ENCODE measurements around the gene MRPL48. TPM values are rescaled to one million over a fixed set of nuclear protein-coding genes. Genes with fewer than 3 reads are reported as not detected.

The MRPL48 gene
- total RNA-seq, 1 donor from 2014 or later = 35.6 TPM

DNA sequence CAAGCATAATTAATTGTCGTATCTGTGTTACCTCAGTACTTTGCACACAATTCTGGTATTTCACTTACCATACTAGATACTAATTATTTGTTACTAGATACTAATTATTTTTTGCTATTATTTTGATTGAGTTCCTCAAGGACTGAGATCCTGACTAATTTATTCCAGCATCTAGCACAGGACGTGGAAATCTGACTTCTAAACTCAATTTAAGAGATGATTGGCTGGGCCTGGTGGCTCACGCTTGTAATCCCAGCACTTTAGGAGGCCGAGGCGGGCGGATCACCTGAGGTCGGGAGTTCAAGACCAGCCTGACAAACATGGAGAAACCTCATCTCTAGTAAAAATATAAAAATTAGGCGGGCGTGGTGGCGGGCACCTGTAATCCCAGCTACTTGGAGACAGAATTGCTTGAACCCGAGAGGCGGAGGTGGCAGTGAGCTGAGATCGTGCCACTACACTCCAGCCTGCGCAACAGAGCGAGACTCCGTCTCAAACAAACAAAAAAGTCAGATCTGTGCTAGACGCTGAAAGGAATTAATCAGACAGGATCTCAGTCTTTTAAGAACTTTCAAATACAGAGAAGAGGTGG, 527 bp upstream of the MRPL48 start:
- H3K9me3 ChIP-seq (replicated peaks) = no peaks in the 10 kb centered on the region
- no peaks in the 10 kb centered on the region for H3K36me3 ChIP-seq
- peak overlapping the region; percentile 76 for H3K4me3 ChIP-seq
- no peaks in the 10 kb centered on the region for H3K27me3 ChIP-seq (ENCODE audit: low read depth)
- intact Hi-C loops (cut with micrococcal nuclease) = no loop called here
- TF ChIP-seq, protein P1, sequence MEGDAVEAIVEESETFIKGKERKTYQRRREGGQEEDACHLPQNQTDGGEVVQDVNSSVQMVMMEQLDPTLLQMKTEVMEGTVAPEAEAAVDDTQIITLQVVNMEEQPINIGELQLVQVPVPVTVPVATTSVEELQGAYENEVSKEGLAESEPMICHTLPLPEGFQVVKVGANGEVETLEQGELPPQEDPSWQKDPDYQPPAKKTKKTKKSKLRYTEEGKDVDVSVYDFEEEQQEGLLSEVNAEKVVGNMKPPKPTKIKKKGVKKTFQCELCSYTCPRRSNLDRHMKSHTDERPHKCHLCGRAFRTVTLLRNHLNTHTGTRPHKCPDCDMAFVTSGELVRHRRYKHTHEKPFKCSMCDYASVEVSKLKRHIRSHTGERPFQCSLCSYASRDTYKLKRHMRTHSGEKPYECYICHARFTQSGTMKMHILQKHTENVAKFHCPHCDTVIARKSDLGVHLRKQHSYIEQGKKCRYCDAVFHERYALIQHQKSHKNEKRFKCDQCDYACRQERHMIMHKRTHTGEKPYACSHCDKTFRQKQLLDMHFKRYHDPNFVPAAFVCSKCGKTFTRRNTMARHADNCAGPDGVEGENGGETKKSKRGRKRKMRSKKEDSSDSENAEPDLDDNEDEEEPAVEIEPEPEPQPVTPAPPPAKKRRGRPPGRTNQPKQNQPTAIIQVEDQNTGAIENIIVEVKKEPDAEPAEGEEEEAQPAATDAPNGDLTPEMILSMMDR (IDR thresholded peaks at IDR 0.05; ENCODE audit: borderline replicate concordance) = no peak
- peak overlapping the region; percentile 96 for H3K27ac ChIP-seq (replicated peaks)
- no peak for DNase-seq
- H3K4me1 ChIP-seq = peaks cover 20% of the 10 kb centered on the region

DNA sequence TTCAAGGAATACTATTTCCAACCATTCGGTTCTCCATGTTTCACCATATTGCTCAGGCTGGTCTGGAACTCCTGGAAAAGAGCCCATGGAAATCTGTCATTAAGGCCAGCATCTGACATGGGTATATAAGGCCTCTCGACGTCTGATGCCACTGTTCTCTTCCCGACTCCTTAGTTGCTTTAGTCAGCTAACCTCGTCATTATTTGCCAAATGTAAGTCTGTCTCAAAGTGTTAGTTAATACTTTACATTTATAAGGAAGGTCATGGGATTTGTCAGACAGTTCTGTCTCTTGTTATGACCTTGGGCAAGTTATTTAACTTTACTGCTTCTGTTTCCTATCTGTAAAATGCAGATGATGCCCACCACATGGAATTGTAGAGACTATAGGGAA, 1.6 kb downstream of the MRPL48 start:
- Histone ChIP-seq H3K27ac (replicated peaks) (peak overlapping the region; percentile 96), H3K4me3 (no peak overlapping the region), H3K9me3 (replicated peaks) (no peaks in the 10 kb centered on the region), H3K36me3 (no peaks in the 10 kb centered on the region), H3K4me1 (peaks cover 20% of the 10 kb centered on the region), H3K27me3 (ENCODE audit: low read depth) (no peaks in the 10 kb centered on the region)
- TF ChIP-seq, protein P1 (IDR thresholded peaks at IDR 0.05; ENCODE audit: borderline replicate concordance) = no peak
- intact Hi-C loops (cut with micrococcal nuclease) = no loop called here
- DNase-seq = no peak

DNA sequence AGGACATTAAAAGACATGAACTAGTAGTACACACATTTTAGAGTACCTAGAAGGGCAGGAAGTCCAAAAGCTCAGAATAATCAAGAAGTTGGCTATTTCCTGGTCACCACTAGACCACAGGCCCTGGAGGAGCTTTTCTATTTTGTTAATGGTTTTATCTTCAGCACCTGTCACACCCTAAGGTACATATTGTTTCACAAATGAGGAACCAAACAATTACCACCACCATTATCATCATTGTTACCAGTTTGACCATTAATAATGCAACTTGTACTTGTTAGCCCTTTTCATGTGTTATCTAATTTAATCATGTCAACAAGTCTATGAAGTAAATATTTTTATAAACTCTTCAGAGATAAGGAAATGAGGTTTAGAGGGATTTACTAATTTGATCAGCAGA, 4.9 kb downstream of the MRPL48 start:
- TF ChIP-seq, protein P1 (IDR thresholded peaks at IDR 0.05; ENCODE audit: borderline replicate concordance) = no peak
- Histone ChIP-seq H3K4me1 (peaks cover 16% of the 10 kb centered on the region), H3K9me3 (replicated peaks) (no peaks in the 10 kb centered on the region), H3K27ac (replicated peaks) (no peak overlapping the region), H3K36me3 (peaks cover 2% of the 10 kb centered on the region), H3K27me3 (ENCODE audit: low read depth) (no peaks in the 10 kb centered on the region), H3K4me3 (no peak overlapping the region)
- no peak for DNase-seq
- intact Hi-C loops (cut with micrococcal nuclease) = no loop called here

DNA sequence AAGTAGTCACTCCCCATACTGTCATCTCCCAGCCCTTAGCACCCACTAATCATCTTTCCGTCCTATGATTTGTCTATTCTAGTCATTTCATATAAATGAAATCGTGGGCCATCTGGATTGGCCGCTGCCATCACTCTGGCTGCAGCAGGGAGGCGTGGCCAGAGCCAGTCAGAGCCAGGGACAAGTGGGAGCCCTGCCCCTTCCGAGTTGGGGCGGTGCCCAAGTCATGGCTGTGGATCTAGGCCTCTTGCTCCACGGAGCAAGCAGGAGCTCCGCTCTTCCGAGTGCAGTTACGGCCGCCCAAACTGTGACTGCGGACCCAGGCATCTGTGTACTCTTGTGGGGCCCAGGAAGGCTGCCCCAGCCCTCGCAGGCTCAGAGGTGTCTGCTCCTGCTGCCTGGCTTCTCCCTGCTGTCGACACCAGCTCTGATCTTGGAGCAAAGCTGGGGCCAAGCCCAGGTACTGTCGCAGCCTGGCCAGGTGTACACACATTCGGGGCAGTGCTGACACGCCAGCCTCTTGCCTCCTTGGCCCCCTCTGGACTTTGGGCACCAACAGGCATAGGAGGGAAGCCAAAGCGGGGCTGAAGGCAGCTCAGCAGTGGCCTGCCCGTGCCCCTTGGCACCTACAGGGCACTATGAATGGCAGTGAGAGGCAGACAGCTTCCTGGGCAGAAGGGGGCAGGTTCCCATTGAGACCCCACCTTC, 8.4 kb downstream of the MRPL48 start:
- intact Hi-C loops (cut with micrococcal nuclease) = no loop called here
- TF ChIP-seq, protein P1 (IDR thresholded peaks at IDR 0.05; ENCODE audit: borderline replicate concordance) = no peak
- peak; percentile 38 for DNase-seq
- Histone ChIP-seq H3K27me3 (ENCODE audit: low read depth) (no peaks in the 10 kb centered on the region), H3K9me3 (replicated peaks) (no peaks in the 10 kb centered on the region), H3K4me1 (peaks cover 8% of the 10 kb centered on the region), H3K4me3 (no peak overlapping the region), H3K36me3 (peaks cover 3% of the 10 kb centered on the region), H3K27ac (replicated peaks) (peak overlapping the region; percentile 52)

DNA sequence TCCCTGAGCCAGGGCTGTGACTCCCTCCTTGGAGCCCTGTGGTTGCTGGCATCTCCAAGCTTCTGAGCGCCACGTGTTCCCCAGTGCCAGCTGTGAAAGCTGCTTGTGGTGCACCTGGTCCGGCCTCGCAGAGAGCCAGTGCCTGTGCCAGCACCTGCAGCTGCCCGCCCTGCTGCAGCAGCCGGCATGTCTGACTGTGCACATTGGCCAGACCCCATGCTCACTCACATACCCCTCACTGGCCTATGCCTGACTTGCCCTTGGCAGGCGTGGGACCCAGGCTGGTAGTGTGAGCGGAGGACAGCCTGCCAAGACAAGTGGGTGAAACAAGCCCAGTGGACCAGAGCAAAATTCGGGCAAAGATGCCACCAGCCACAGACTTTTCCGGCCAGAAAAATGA, 9.8 kb downstream of the MRPL48 start:
- TF ChIP-seq, protein P1 (IDR thresholded peaks at IDR 0.05; ENCODE audit: borderline replicate concordance) = no peak
- DNase-seq = peak; percentile 53
- peak overlapping the region; percentile 28 for H3K27ac ChIP-seq (replicated peaks)

More for the DNA sequence above, 9.8 kb downstream of the MRPL48 start:
- no peaks in the 10 kb centered on the region for H3K27me3 ChIP-seq (ENCODE audit: low read depth)
- intact Hi-C loops (cut with micrococcal nuclease) = no loop called here
- no peaks in the 10 kb centered on the region for H3K9me3 ChIP-seq (replicated peaks)
- peaks cover 8% of the 10 kb centered on the region for H3K4me1 ChIP-seq
- H3K36me3 ChIP-seq = peaks cover 3% of the 10 kb centered on the region
- no peak overlapping the region for H3K4me3 ChIP-seq

Measured in left ventricle myocardium inferior (tissue), 1 donor.